OCI-LY7 (cell line): ENCODE data around the gene FAM187B.

ENCODE experiments used
- EZH2phosphoT487 ChIP-seq: fragments of 200-600 bp; sonication (generic); IDR thresholded peaks from 2 replicates; pipeline ENCODE4 v1.6.1; 2018; ENCODE audit warnings: low read depth, borderline replicate concordance, mild to moderate bottlenecking, mixed run types, antibody characterized with exemption, low read length, moderate library complexity, mixed read lengths
- TF ChIP-seq, protein P1 (sequence below): fragments of 200-600 bp; sonication (generic); conservative IDR thresholded peaks from 2 replicates; pipeline ENCODE4 v1.5.1; 2014; ENCODE audit warnings: mild to moderate bottlenecking, antibody characterized with exemption, low read length, moderate library complexity, mixed read lengths

DNA sequence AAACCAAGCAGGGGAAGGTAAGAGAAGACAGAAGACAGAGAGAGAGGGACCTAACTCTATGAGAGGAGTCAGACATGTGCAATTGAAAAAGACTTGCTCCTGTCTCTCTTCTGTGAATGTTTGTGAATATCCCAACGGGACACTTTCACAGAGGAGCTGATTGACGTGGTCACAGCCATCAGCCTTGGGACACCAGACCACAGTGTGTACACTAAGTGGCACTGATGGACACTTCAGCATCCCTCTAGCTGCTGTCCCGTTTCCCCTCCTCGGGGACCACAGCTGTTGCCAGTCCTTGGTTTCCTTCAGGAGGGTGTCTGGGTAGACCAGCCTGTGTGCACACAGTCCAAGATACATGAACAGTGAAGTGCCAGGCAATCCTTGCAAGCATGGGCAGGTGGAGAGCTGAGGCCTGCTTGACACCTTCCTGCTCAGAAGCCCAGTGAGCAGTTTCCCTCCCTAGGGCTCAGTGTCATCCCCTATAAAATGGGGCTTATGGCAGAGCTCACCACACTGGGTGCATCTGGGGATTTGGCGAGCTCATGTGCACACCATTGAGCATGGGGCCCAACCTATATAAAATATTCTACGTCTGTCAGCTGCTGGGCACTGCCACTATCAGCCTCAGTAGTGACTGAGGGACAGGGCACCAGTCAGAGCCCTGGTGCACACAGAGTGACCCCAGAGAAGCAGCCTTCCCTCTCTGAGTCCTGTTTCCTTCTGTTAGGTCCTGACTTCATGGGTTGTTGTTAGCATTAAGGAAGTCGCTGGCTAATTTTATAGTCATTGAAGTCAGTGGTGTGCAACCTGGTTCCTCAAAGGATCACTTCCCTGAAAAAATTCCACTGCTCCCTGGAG lies 36.0 kb upstream of the FAM187B start:
- TF ChIP-seq, protein P1, sequence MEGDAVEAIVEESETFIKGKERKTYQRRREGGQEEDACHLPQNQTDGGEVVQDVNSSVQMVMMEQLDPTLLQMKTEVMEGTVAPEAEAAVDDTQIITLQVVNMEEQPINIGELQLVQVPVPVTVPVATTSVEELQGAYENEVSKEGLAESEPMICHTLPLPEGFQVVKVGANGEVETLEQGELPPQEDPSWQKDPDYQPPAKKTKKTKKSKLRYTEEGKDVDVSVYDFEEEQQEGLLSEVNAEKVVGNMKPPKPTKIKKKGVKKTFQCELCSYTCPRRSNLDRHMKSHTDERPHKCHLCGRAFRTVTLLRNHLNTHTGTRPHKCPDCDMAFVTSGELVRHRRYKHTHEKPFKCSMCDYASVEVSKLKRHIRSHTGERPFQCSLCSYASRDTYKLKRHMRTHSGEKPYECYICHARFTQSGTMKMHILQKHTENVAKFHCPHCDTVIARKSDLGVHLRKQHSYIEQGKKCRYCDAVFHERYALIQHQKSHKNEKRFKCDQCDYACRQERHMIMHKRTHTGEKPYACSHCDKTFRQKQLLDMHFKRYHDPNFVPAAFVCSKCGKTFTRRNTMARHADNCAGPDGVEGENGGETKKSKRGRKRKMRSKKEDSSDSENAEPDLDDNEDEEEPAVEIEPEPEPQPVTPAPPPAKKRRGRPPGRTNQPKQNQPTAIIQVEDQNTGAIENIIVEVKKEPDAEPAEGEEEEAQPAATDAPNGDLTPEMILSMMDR: no peak
- TF ChIP-seq EZH2phosphoT487: no peak
